Tibial nerve (tissue), 4 donors: ENCODE measurements around the gene SCTR.

Experiments used
- CTCF ChIP-seq, 5 experiments: fragments of 200-600 bp in 3 of 5; fragments of 450-650 bp in 2 of 5; sonication (generic) in 3 of 5; IDR thresholded peaks; one replicate each; pipeline ENCODE4 v1.5.1; 2016 to 2019; ENCODE audit warnings: antibody characterized with exemption in 5 of 5, mild to moderate bottlenecking in 3 of 5, moderate library complexity in 2 of 5
- EP300 ChIP-seq, 2 donors: sonication (generic); formaldehyde crosslinking; IDR thresholded peaks; one replicate each; pipeline ENCODE4 v1.6.1; 2017; ENCODE audit warnings: antibody characterized with exemption in 2 of 2, mild to moderate bottlenecking in 1 of 2
- POLR2A ChIP-seq, 2 donors: fragments of 450-650 bp; IDR thresholded peaks; one replicate each; pipeline ENCODE4 v1.6.1; 2017; ENCODE audit warnings: antibody characterized with exemption in 2 of 2, mild to moderate bottlenecking in 2 of 2, moderate library complexity in 2 of 2

DNA sequence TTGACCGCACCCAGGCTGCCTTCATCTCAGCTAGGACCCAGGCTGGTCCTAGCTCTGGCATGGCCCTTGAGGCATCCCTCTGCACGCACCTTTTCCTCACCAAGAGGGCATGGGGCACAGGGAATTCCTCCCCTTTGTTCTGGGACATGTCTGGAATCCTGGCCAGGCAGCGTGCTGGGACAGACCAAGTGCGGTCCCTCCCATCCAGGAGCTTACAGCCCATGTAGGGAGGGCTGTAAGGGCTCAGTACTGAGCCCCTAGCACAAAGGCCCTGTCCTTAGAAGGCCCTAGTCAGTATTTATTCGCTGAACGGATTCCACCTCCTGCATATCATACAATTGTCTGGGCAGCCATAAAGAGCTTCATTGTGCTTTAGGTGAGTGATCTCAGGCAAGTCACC is 89.6 kb downstream of the SCTR start:
- TF ChIP-seq EP300 (IDR thresholded peaks at IDR 0.05) (no peak), CTCF (IDR thresholded peaks at IDR 0.05) (no peak), POLR2A (IDR thresholded peaks at IDR 0.05) (no peak)
